ENCODE measurements around the gene SAMD4A. TPM values are rescaled to one million over a fixed set of nuclear protein-coding genes. Genes with fewer than 3 reads are reported as not detected.

Gene SAMD4A
- total RNA-seq, 4 donors from 2014 or later: 15.3 to 40.2 (median 22.3) TPM

GRCh38 chr14:54776361-54777001 is 209.6 kb downstream of the SAMD4A start:
- WGBS, 2 donors (ENCODE audit: low coverage in 1 of 2): 38% methylated on average over 12 of the region's 12 CpGs; no CpG with 5 or more reads in 1 of the 2 donors
- in situ Hi-C loops (cut with MboI; ENCODE audit: low pct_ligation_motif_present in 1 of 4, low pct_unique_long_range_greater_than_20kb in 1 of 4, low sequenced_read_pairs in 3 of 4) (loop anchor here (10.0 kb wide), 3 partner anchors 132 to 222 kb away; no protein-coding TSS in a partner anchor), intact Hi-C loops (cut with DNase I; ENCODE audit: low total_unique reads) (no loop called here)
- DNase-seq: peak; percentile 48
- Histone ChIP-seq H3K27me3 (no peaks in the 10 kb centered on the region), H3K27ac (peak overlapping the region in 2 of 4 donors; percentile 4 to 32), H3K4me3 (no peak overlapping the region), H3K4me1 (peaks cover 7 to 30% (median 23%) of the 10 kb centered on the region in 4 donors), H3K9me3 (no peaks in the 10 kb centered on the region), H3K36me3 (no peaks in the 10 kb centered on the region)
- no peak for TF ChIP-seq POLR2A (IDR thresholded peaks at IDR 0.05)
- no peak for TF ChIP-seq EP300 (IDR thresholded peaks at IDR 0.05; ENCODE audit: low read depth)
- no peak for TF ChIP-seq POLR2AphosphoS5 (IDR thresholded peaks at IDR 0.05)
- TF ChIP-seq CTCF (IDR thresholded peaks at IDR 0.05): no peak

- peaks cover 7 to 27% (median 20%) of the 10 kb centered on the region in 4 donors for H3K4me1 ChIP-seq
- H3K4me3 ChIP-seq: no peak overlapping the region
- H3K9me3 ChIP-seq: no peaks in the 10 kb centered on the region
- H3K27ac ChIP-seq: no peak overlapping the region
- no peak for DNase-seq
- in situ Hi-C loops (cut with MboI; ENCODE audit: low pct_ligation_motif_present in 1 of 4, low pct_unique_long_range_greater_than_20kb in 1 of 4, low sequenced_read_pairs in 3 of 4) (loop anchor here (10.0 kb wide), 3 partner anchors 133 to 223 kb away; no protein-coding TSS in a partner anchor), intact Hi-C loops (cut with DNase I; ENCODE audit: low total_unique reads) (no loop called here)
- 81 to 100% methylated on average over 2 to 8 of the region's 8 CpGs for WGBS, 2 donors (ENCODE audit: low coverage in 1 of 2)
- no peaks in the 10 kb centered on the region for H3K36me3 ChIP-seq
- H3K27me3 ChIP-seq: no peaks in the 10 kb centered on the region
- TF ChIP-seq POLR2AphosphoS5 (IDR thresholded peaks at IDR 0.05): no peak
- TF ChIP-seq POLR2A (IDR thresholded peaks at IDR 0.05): no peak
- no peak for TF ChIP-seq CTCF (IDR thresholded peaks at IDR 0.05)
- TF ChIP-seq EP300 (IDR thresholded peaks at IDR 0.05; ENCODE audit: low read depth): no peak
Measured at GRCh38 chr14:54777395-54777794, 210.5 kb downstream of the SAMD4A start.

- no peaks in the 10 kb centered on the region for H3K36me3 ChIP-seq
- no peak overlapping the region for H3K4me3 ChIP-seq
- H3K27ac ChIP-seq: no peak overlapping the region
- 79 to 100% methylated on average over 1 to 9 of the region's 9 CpGs for WGBS, 2 donors (ENCODE audit: low coverage in 1 of 2)
- no peaks in the 10 kb centered on the region for H3K9me3 ChIP-seq
- no peak for TF ChIP-seq EP300 (IDR thresholded peaks at IDR 0.05; ENCODE audit: low read depth)
- TF ChIP-seq POLR2A (IDR thresholded peaks at IDR 0.05): no peak
- TF ChIP-seq POLR2AphosphoS5 (IDR thresholded peaks at IDR 0.05): no peak
- no peak for TF ChIP-seq CTCF (IDR thresholded peaks at IDR 0.05)
- in situ Hi-C loops (cut with MboI; ENCODE audit: low pct_ligation_motif_present in 1 of 4, low pct_unique_long_range_greater_than_20kb in 1 of 4, low sequenced_read_pairs in 3 of 4) (loop anchor here (10.0 kb wide), 3 partner anchors 134 to 224 kb away; no protein-coding TSS in a partner anchor), intact Hi-C loops (cut with DNase I; ENCODE audit: low total_unique reads) (no loop called here)
- H3K4me1 ChIP-seq: peaks cover 0 to 17% (median 9%) of the 10 kb centered on the region in 4 donors
- no peak for DNase-seq
- H3K27me3 ChIP-seq: no peaks in the 10 kb centered on the region
Measured at GRCh38 chr14:54778618-54779345, 211.9 kb downstream of the SAMD4A start.

GRCh38 chr14:54781080-54781479 is 214.2 kb downstream of the SAMD4A start:
- no peaks in the 10 kb centered on the region for H3K9me3 ChIP-seq
- H3K27ac ChIP-seq: no peak overlapping the region
- H3K36me3 ChIP-seq: no peaks in the 10 kb centered on the region
- H3K27me3 ChIP-seq: no peaks in the 10 kb centered on the region
- in situ Hi-C loops (cut with MboI; ENCODE audit: low pct_ligation_motif_present in 1 of 4, low pct_unique_long_range_greater_than_20kb in 1 of 4, low sequenced_read_pairs in 3 of 4): no loop called here
- intact Hi-C loops (cut with DNase I; ENCODE audit: low total_unique reads): no loop called here
- WGBS, 2 donors (ENCODE audit: low coverage in 1 of 2): 80 to 90% methylated on average over 1 to 6 of the region's 6 CpGs
- no peak overlapping the region for H3K4me3 ChIP-seq
- TF ChIP-seq POLR2A (IDR thresholded peaks at IDR 0.05): no peak
- TF ChIP-seq EP300 (IDR thresholded peaks at IDR 0.05; ENCODE audit: low read depth): no peak
- TF ChIP-seq POLR2AphosphoS5 (IDR thresholded peaks at IDR 0.05): no peak
- TF ChIP-seq CTCF (IDR thresholded peaks at IDR 0.05): no peak
- peaks cover 0 to 10% (median 4%) of the 10 kb centered on the region in 4 donors for H3K4me1 ChIP-seq
- DNase-seq: no peak

Measured in transverse colon (tissue), 4 donors.